Measurements from ENCODE around the gene CLSTN2. TPM values are rescaled to one million over a fixed set of nuclear protein-coding genes. Genes with fewer than 3 reads are reported as not detected.

Gene CLSTN2
- total and polyA plus RNA-seq, 2 of the 13 experiments (the other 11 are each of a cell fraction or from before 2014, with no cell fraction given), result not detected

DNA sequence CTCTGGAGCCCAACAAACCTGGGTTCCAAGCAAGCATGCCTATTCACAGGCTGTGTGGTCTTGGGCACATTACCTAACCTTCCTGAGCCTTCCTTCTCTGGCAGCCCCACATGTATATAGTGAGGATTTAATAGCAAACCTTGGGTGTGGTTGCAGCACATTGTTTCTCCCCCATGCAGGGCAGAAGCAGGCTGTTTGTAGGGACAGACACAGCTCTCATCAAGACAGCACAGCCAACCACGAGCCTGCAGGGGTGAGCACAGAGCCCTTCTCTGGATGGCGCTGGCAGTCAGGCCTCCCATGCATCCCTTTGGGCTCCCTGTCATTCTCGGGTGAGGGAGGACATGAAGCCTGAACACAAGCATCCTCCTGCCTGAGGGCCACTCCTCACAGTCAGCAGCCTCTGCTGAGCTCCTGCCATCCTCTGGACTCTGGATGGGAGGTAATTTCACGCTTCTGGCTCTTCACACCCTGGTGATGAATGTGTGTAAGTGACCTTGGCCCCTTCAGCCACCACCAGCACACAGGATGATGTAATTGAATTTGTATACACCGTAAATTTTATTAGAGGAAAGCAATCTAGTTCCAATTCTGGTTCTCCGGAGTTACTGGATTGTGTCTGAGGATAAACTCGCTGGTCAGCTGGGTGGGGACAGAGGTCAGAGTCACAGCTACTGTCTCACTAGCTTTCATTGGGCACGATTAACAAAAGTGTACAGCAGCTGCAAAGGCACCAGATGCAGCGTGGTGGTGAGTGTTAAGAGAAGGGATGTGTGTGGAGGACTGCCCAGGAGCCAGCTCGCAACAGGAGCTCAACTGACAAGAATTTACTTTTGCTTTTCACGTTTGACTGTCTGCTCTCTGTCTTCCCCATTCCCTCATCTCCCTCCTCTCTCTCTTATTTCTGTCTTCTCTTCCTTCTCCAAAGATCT, 118.1 kb downstream of the CLSTN2 start:
- no peaks in the 10 kb centered on the region for H3K4me1 ChIP-seq (ENCODE audit: insufficient read depth, low read length)
- intact Hi-C loops (cut with micrococcal nuclease; ENCODE audit: unreplicated experiment), result no loop called here
- no peak overlapping the region for H3K27ac ChIP-seq (ENCODE audit: extremely low read length, insufficient read depth, low read length)
- no peak overlapping the region for H3K4me3 ChIP-seq (replicated peaks in 1 of 3; ENCODE audit: insufficient read depth in 1 of 3, low read depth in 2 of 3, low read length in 3 of 3)
- H3K9ac ChIP-seq (ENCODE audit: insufficient read depth, low read depth, low read length), result no peak overlapping the region
- no peak for ATAC-seq
- H3K36me3 ChIP-seq (replicated peaks in 1 of 2; ENCODE audit: control insufficient read depth in 1 of 2, insufficient read depth in 2 of 2, low read length in 2 of 2), result no peaks in the 10 kb centered on the region
- no peak overlapping the region for H3K4me2 ChIP-seq (ENCODE audit: low read depth, low read length)
- POLR2A ChIA-PET, result no interaction called here
- H3K79me2 ChIP-seq (ENCODE audit: insufficient read depth, low read length), result no peaks in the 10 kb centered on the region
- no TSS peak for BruUV-seq (replicated peaks)
- no peaks in the 10 kb centered on the region for H4K20me1 ChIP-seq (ENCODE audit: insufficient read depth, low read length)
- H3K27me3 ChIP-seq (ENCODE audit: control insufficient read depth in 1 of 2, insufficient read depth in 2 of 2, low read length in 2 of 2), result peaks cover 0 to 12% of the 10 kb centered on the region in 2 experiments; a peak in 1 of 5 replicates
- CTCF ChIA-PET (ENCODE audit: low intra/inter-chr PET ratio, low total read pairs), result no interaction called here
- FAIRE-seq, result no peak
- no peak for DNase-seq (ENCODE audit: low spot score)
- no peaks in the 10 kb centered on the region for H3K9me3 ChIP-seq (ENCODE audit: low read length)
- WGBS (ENCODE audit: low lambda C conversion rate), result 2% methylated on average over 6 of the region's 11 CpGs
- in situ Hi-C loops (cut with HindIII; ENCODE audit: extremely low pct_ligation_motif_present, low pct_unique_long_range_greater_than_20kb), result no loop called here
- no peak overlapping the region for H2AFZ ChIP-seq (ENCODE audit: low read length)
- no peak for TF ChIP-seq ZNF30 (CRISPR knock-in tag; IDR thresholded peaks at IDR 0.05)
- TF ChIP-seq ZNF253 (CRISPR knock-in tag; IDR thresholded peaks at IDR 0.05; ENCODE audit: borderline replicate concordance), result no peak
- TF ChIP-seq, protein P1, sequence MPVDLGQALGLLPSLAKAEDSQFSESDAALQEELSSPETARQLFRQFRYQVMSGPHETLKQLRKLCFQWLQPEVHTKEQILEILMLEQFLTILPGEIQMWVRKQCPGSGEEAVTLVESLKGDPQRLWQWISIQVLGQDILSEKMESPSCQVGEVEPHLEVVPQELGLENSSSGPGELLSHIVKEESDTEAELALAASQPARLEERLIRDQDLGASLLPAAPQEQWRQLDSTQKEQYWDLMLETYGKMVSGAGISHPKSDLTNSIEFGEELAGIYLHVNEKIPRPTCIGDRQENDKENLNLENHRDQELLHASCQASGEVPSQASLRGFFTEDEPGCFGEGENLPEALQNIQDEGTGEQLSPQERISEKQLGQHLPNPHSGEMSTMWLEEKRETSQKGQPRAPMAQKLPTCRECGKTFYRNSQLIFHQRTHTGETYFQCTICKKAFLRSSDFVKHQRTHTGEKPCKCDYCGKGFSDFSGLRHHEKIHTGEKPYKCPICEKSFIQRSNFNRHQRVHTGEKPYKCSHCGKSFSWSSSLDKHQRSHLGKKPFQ (CRISPR knock-in tag; IDR thresholded peaks at IDR 0.05; ENCODE audit: insufficient replicate concordance), result no peak
- TF ChIP-seq, protein P2, sequence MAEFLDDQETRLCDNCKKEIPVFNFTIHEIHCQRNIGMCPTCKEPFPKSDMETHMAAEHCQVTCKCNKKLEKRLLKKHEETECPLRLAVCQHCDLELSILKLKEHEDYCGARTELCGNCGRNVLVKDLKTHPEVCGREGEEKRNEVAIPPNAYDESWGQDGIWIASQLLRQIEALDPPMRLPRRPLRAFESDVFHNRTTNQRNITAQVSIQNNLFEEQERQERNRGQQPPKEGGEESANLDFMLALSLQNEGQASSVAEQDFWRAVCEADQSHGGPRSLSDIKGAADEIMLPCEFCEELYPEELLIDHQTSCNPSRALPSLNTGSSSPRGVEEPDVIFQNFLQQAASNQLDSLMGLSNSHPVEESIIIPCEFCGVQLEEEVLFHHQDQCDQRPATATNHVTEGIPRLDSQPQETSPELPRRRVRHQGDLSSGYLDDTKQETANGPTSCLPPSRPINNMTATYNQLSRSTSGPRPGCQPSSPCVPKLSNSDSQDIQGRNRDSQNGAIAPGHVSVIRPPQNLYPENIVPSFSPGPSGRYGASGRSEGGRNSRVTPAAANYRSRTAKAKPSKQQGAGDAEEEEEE (CRISPR knock-in tag; IDR thresholded peaks at IDR 0.05; ENCODE audit: borderline replicate concordance), result no peak
- no peak for TF ChIP-seq RXRB (CRISPR knock-in tag; IDR thresholded peaks at IDR 0.05; ENCODE audit: borderline replicate concordance)
- TF ChIP-seq ZNF574 (CRISPR knock-in tag; IDR thresholded peaks at IDR 0.05), result no peak
- no peak for TF ChIP-seq CBFB (CRISPR knock-in tag; IDR thresholded peaks at IDR 0.05)
- no peak for TF ChIP-seq NCOA1 (CRISPR knock-in tag; IDR thresholded peaks at IDR 0.05)
- no peak for TF ChIP-seq ZNF749 (CRISPR knock-in tag; IDR thresholded peaks at IDR 0.05; ENCODE audit: borderline replicate concordance)
- no peak for TF ChIP-seq GFI1 (CRISPR knock-in tag; IDR thresholded peaks at IDR 0.05; ENCODE audit: borderline replicate concordance)
- TF ChIP-seq, protein P3, sequence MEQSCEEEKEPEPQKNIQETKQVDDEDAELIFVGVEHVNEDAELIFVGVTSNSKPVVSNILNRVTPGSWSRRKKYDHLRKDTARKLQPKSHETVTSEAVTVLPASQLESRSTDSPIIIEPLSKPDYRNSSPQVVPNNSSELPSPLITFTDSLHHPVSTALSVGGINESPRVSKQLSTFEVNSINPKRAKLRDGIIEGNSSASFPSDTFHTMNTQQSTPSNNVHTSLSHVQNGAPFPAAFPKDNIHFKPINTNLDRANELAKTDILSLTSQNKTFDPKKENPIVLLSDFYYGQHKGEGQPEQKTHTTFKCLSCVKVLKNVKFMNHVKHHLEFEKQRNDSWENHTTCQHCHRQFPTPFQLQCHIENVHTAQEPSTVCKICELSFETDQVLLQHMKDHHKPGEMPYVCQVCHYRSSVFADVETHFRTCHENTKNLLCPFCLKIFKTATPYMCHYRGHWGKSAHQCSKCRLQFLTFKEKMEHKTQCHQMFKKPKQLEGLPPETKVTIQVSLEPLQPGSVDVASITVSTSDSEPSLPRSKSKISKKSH (CRISPR knock-in tag; IDR thresholded peaks at IDR 0.05; ENCODE audit: borderline replicate concordance), result no peak
